RWPE1 (cell line): ENCODE data around the gene CCDC142.
A peak's percentile ranks its signal among the peaks of the same experiment; 100 is the strongest.

ENCODE experiments used
- CTCF ChIA-PET: fragments of 350-600 bp; sonication (Branson Sonifier 250); formaldehyde crosslinking; extraction: SDS; loops from one replicate; lab custom pipeline; 2021; lab: Yijun Ruan, JAX
- POLR2A ChIA-PET: fragments of 400-600 bp; formaldehyde crosslinking; extraction: SDS; loops from one replicate; lab custom pipeline; 2020; ENCODE audit warnings: antibody characterized with exemption; ENCODE audit not compliant: low non-redundant PET; lab: Yijun Ruan, JAX
- DNase-seq: peaks from one replicate; pipeline ENCODE4 v3.0.0; 2012; ENCODE audit warnings: low spot score
- H3K27ac ChIP-seq: fragments of 450-650 bp; 2 replicates; pipeline ENCODE4 v1.5.1; 2017
- CTCF ChIP-seq: fragments of 450-650 bp; conservative IDR thresholded peaks from 2 replicates; pipeline ENCODE4 v1.5.1; 2017; ENCODE audit warnings: low read depth, mild to moderate bottlenecking

CCDC142 gene

GRCh38 chr2:74529357-74530238, 46.8 kb upstream of the CCDC142 start, which contains the start of the genes AUP1 and HTRA2:
Gene AUP1 (minus strand): TSS chr2:74529706. CDS start chr2:74529629, 77 bp downstream.
Gene HTRA2 (plus strand): TSS chr2:74529933. CDS start chr2:74530007, 74 bp downstream.
- ChIA-PET POLR2A (interaction anchor here (0.5 to 0.8 kb wide), 4 partner anchors 19 to 138 kb away, joined by 3 to 12 read pairs (median 4); no protein-coding TSS in a partner anchor), CTCF (interaction anchor here (0.6 to 4.3 kb wide), 3 partner anchors 48 to 138 kb away, joined by 3 to 41 read pairs (median 5); partner anchors contain the start of genes CCDC142 and TTC31)
- DNase-seq, result peak; percentile 99
- H3K27ac ChIP-seq, result peak within 1 kb of the TSS; percentile 83
- TF ChIP-seq CTCF, result no peak

- TF ChIP-seq CTCF, result no peak
- ChIA-PET CTCF (interaction anchor here (0.6 to 4.3 kb wide), 3 partner anchors 47 to 138 kb away, joined by 3 to 41 read pairs (median 5); partner anchors contain the start of genes CCDC142 and TTC31), POLR2A (interaction anchor here (0.5 to 0.8 kb wide), 4 partner anchors 20 to 137 kb away, joined by 3 to 4 read pairs (median 3); no protein-coding TSS in a partner anchor)
- H3K27ac ChIP-seq, result peak overlapping the region; percentile 83
- DNase-seq, result no peak
Measured at GRCh38 chr2:74528600-74529356, 46.0 kb upstream of the CCDC142 start.

- no peak for TF ChIP-seq CTCF
- no peak for DNase-seq
- H3K27ac ChIP-seq, result no peak overlapping the region
- ChIA-PET CTCF (no interaction called here), POLR2A (no interaction called here)
Measured at GRCh38 chr2:74527741-74528140, 44.9 kb upstream of the CCDC142 start.

DNA sequence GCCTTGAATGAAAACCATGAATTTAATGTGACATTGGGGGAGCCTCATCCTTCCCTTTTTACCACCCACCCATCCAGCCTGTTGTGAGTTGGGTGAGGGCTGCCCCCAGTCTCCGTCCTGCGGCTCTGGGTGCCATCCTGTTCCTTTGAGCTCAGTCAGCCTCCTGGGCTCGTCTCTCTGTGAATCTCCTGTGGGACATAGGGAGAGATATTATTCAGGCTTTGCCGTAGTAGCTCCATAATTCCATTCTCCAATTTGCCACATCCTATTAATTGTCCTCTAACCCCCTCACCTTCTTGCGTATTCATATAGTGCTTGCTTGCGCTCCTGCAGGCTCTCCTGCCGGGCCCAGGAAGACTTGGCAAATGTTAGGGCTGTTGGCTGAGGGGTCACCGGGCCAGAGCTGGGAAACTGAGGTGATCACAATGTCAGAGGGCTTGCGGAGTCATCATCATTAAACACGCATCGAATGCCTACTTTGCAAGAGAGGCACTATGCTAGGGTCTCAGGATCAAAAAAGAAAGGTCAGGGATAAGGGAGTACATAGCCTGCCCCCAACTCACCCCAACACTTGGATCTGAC, 43.9 kb upstream of the CCDC142 start:
- CTCF ChIA-PET, result interaction anchor here (0.9 kb wide), 1 partner anchor 20 kb away, joined by 5 read pairs; no protein-coding TSS in a partner anchor
- TF ChIP-seq CTCF, result no peak
- POLR2A ChIA-PET, result no interaction called here
- H3K27ac ChIP-seq, result peak overlapping the region; percentile 49
- no peak for DNase-seq

GRCh38 chr2:74525717-74526648, 43.2 kb upstream of the CCDC142 start, which contains the start of gene DQX1:
Gene DQX1 (minus strand): TSS chr2:74526231. CDS start chr2:74525729, 502 bp downstream.
- ChIA-PET CTCF (interaction anchor here (0.9 kb wide), 1 partner anchor 20 kb away, joined by 5 read pairs; no protein-coding TSS in a partner anchor), POLR2A (no interaction called here)
- no peak for TF ChIP-seq CTCF
- peak; percentile 79 for DNase-seq
- H3K27ac ChIP-seq, result peak within 1 kb of the TSS; percentile 49
